Endothelial cell of umbilical vein (primary cell): ENCODE data around the gene LRRC47. TPM values are rescaled to one million over a fixed set of nuclear protein-coding genes. Genes with fewer than 3 reads are reported as not detected.

Experiments used
- BruUV-seq: library from RNA; stranded (reverse); fragments of 400-500 nt; replicated peaks from 2 replicates; lab custom pipeline; 2021; lab: Mats Ljungman, UMichigan
- CTCF ChIA-PET: fragments of 300-600, 350-600 bp; sonication (Branson Sonifier 250); formaldehyde crosslinking; loops from one replicate; lab custom pipeline; 2021; ENCODE audit warnings: antibody characterized with exemption, inconsistent platforms; lab: Charles Lee
- POLR2A ChIA-PET: fragments of 300-600, 350-600 bp; sonication (Branson Sonifier 250); formaldehyde crosslinking; loops from one replicate; lab custom pipeline; 2021; ENCODE audit warnings: antibody characterized with exemption, inconsistent platforms; lab: Charles Lee
- DNase-seq: peaks from one replicate; pipeline ENCODE4 v3.0.0-alpha.2; 2011; ENCODE audit warnings: low read depth, low spot score
- FAIRE-seq: peaks from 2 replicates; lab custom pipeline; 2011; peaks lifted over from hg19 to GRCh38; lab: Jason Lieb, UNC
- H2AFZ ChIP-seq: 2 replicates; pipeline ENCODE4 v1.6.0; 2012; ENCODE audit warnings: low read depth, low read length, control low read depth, inconsistent platforms
- H3K27ac ChIP-seq: 2 replicates; pipeline ENCODE4 v1.5.1; 2011; ENCODE audit warnings: low read depth, mild to moderate bottlenecking, control low read depth, low read length, moderate library complexity; ENCODE audit not compliant: insufficient read depth
- H3K27me3 ChIP-seq, 2 experiments: 2 replicates each; pipeline versions ENCODE4 v1.6.0 to v1.6.1; 2011; ENCODE audit warnings: low read length in 2 of 2, mixed read lengths in 1 of 2; ENCODE audit not compliant: control insufficient read depth in 2 of 2, insufficient read depth in 2 of 2
- H3K36me3 ChIP-seq, 2 experiments: 2 replicates in 1 of 2; 3 replicates in 1 of 2; pipeline ENCODE4 v1.5.1; 2011; ENCODE audit warnings: low read length in 2 of 2, mild to moderate bottlenecking in 1 of 2, moderate library complexity in 1 of 2; ENCODE audit not compliant: control insufficient read depth in 2 of 2, insufficient read depth in 2 of 2; ENCODE audit errors: extremely low read depth in 1 of 2
- H3K4me1 ChIP-seq: 3 replicates; pipeline ENCODE4 v1.5.1; 2011; ENCODE audit warnings: mild to moderate bottlenecking, low read length; ENCODE audit not compliant: control insufficient read depth, insufficient read depth; ENCODE audit errors: extremely low read depth
- H3K4me2 ChIP-seq: 2 replicates; pipeline ENCODE4 v1.6.1; 2011; ENCODE audit warnings: low read length, control low read depth, mixed read lengths; ENCODE audit not compliant: insufficient read depth
- H3K4me3 ChIP-seq, 3 experiments: fragments of 200-600 bp in 1 of 3; sonication (generic), shearing (Covaris generic) in 1 of 3; replicated peaks in 1 of 3; 2 replicates each; pipeline ENCODE4 v1.5.1; 2011 to 2016; ENCODE audit warnings: control low read depth in 3 of 3, low read length in 3 of 3, mild to moderate bottlenecking in 2 of 3, inconsistent platforms in 1 of 3, low read depth in 1 of 3, moderate library complexity in 1 of 3; ENCODE audit not compliant: insufficient read depth in 1 of 3
- H3K79me2 ChIP-seq: 2 replicates; pipeline ENCODE4 v1.6.0; 2012; ENCODE audit warnings: low read length, inconsistent platforms; ENCODE audit not compliant: control insufficient read depth, insufficient read depth
- H3K9ac ChIP-seq: replicated peaks from 2 replicates; pipeline ENCODE3; 2011; ENCODE audit warnings: low read length, control low read depth; ENCODE audit not compliant: insufficient read depth; ENCODE audit errors: extremely low read depth
- H3K9me1 ChIP-seq: replicated peaks from 3 replicates; pipeline ENCODE4 v1.6.0; 2011; ENCODE audit warnings: mild to moderate bottlenecking, low read length; ENCODE audit not compliant: control insufficient read depth, insufficient read depth; ENCODE audit errors: extremely low read depth
- H3K9me3 ChIP-seq: replicated peaks from 2 replicates; pipeline ENCODE4 v1.5.1; 2012; ENCODE audit warnings: low read length, inconsistent platforms; ENCODE audit not compliant: control insufficient read depth, insufficient read depth
- H4K20me1 ChIP-seq: replicated peaks from 2 replicates; pipeline ENCODE3; 2011; ENCODE audit warnings: mild to moderate bottlenecking, low read length; ENCODE audit not compliant: control insufficient read depth, insufficient read depth; ENCODE audit errors: extremely low read depth
- CTCF ChIP-seq, 2 donors: IDR thresholded peaks; 1 replicate in 1 of 2; 2 replicates in 1 of 2; pipeline ENCODE4 v1.5.1; 2011; ENCODE audit warnings: low read length in 2 of 2, mild to moderate bottlenecking in 2 of 2, moderate library complexity in 2 of 2, control low read depth in 1 of 2, inconsistent platforms in 1 of 2, low read depth in 1 of 2; ENCODE audit not compliant: insufficient read depth in 1 of 2; ENCODE audit errors: extremely low read depth in 1 of 2
- EZH2 ChIP-seq: IDR thresholded peaks from 2 replicates; pipeline ENCODE4 v1.6.1; 2012; ENCODE audit warnings: borderline replicate concordance, low read depth, mild to moderate bottlenecking, moderate library complexity, low read length, inconsistent platforms; ENCODE audit not compliant: severe bottlenecking
- FOS ChIP-seq: IDR thresholded peaks from 2 replicates; pipeline ENCODE4 v1.6.1; 2011; ENCODE audit warnings: mild to moderate bottlenecking, low read length, moderate library complexity, borderline replicate concordance; ENCODE audit not compliant: insufficient read depth
- GATA2 ChIP-seq: IDR thresholded peaks from 2 replicates; pipeline ENCODE4 v1.7.0; 2011; ENCODE audit warnings: low read depth, mild to moderate bottlenecking, moderate library complexity, mixed read lengths, low read length; ENCODE audit not compliant: insufficient read length, insufficient read depth
- JUN ChIP-seq: IDR thresholded peaks from 2 replicates; pipeline ENCODE4 v1.6.1; 2011; ENCODE audit warnings: borderline replicate concordance, low read depth; ENCODE audit not compliant: insufficient read length, insufficient read depth
- MYC ChIP-seq: IDR thresholded peaks from one replicate; pipeline ENCODE4 v1.6.1; 2011; ENCODE audit warnings: mild to moderate bottlenecking, low read depth, low read length
- POLR2A ChIP-seq: IDR thresholded peaks from 2 replicates; pipeline ENCODE4 v1.6.1; 2012; ENCODE audit warnings: low read depth, mild to moderate bottlenecking, control low read depth, low read length
- POLR2AphosphoS5 ChIP-seq: IDR thresholded peaks from 2 replicates; pipeline ENCODE4 v1.6.1; 2012; ENCODE audit warnings: low read depth, mild to moderate bottlenecking, control low read depth, low read length, moderate library complexity; ENCODE audit not compliant: insufficient read depth
- dilution Hi-C: fragments of 300-500 bp; cut with MboI; formaldehyde crosslinking; loops from one replicate; pipeline ENCODE4 v1.15.0; 2019; ENCODE audit warnings: low sequenced_read_pairs; ENCODE audit not compliant: extremely low pct_ligation_motif_present
- intact Hi-C: fragments of 100-400 bp; cut with micrococcal nuclease; formaldehyde crosslinking; loops from one replicate; pipeline ENCODE4 v1.10.0; 2022
- polyA plus RNA-seq, 4 experiments: library from polyadenylated mRNA; depleted of rRNA in 3 of 4; stranded (reverse) in 3 of 4; unstranded in 1 of 4; fragments of >200 nt; gene quantifications; 2 replicates each; pipeline versions ENCODE4 v1.2.1 to v1.2.3, GENCODE V29; 2011 to 2012; ENCODE audit warnings: missing spikeins in 1 of 4
- total RNA-seq: library from RNA; stranded (reverse); gene quantifications from 2 replicates; pipeline ENCODE4 v1.2.3, GENCODE V29; 2021
- TF ChIP-seq, protein P1 (sequence below): IDR thresholded peaks from 2 replicates; pipeline ENCODE4 v1.6.1; 2011; ENCODE audit not compliant: insufficient read depth, insufficient read length

The LRRC47 gene
- total and polyA plus RNA-seq, 2 donors (not counting 3 experiments of a cell fraction or from before 2014, with no cell fraction given), result 23.7 to 42.5 TPM

GRCh38 chr1:3770047-3770765, 26.1 kb downstream of the LRRC47 start:
- Histone ChIP-seq H3K9me1 (no peaks in the 10 kb centered on the region), H3K9me3 (no peaks in the 10 kb centered on the region), H3K4me3 (no peak overlapping the region), H3K27ac (no peak overlapping the region), H2AFZ (no peak overlapping the region), H3K4me1 (peaks cover 6% of the 10 kb centered on the region), H3K4me2 (no peak overlapping the region), H3K79me2 (no peaks in the 10 kb centered on the region), H3K9ac (no peak overlapping the region), H3K27me3 (no peaks in the 10 kb centered on the region), H3K36me3 (no peaks in the 10 kb centered on the region), H4K20me1 (no peaks in the 10 kb centered on the region)
- DNase-seq (no peak), FAIRE-seq (no peak)
- intact Hi-C loops (loop anchor here (5.0 kb wide), 1 partner anchor 132 kb away; the partner anchor contains the start of gene C1orf174), dilution Hi-C loops (no loop called here)
- no TSS peak for BruUV-seq
- no peak for TF ChIP-seq POLR2AphosphoS5
- no peak for TF ChIP-seq POLR2A
- TF ChIP-seq FOS, result no peak
- no peak for TF ChIP-seq EZH2
- TF ChIP-seq JUN, result no peak
- no peak for TF ChIP-seq GATA2
- no peak for TF ChIP-seq MYC
- TF ChIP-seq CTCF (IDR thresholded peaks at IDR 0.05; ENCODE audit: extremely low read depth in 1 of 2, insufficient read depth in 1 of 2, low read depth in 1 of 2, low read length in 2 of 2), result no peak
- TF ChIP-seq, protein P1, sequence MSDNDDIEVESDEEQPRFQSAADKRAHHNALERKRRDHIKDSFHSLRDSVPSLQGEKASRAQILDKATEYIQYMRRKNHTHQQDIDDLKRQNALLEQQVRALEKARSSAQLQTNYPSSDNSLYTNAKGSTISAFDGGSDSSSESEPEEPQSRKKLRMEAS, result no peak
- ChIA-PET POLR2A (no interaction called here), CTCF (interaction anchor here (0.8 to 2.1 kb wide), 2 partner anchors 43 to 46 kb away, joined by 3 to 6 read pairs; no protein-coding TSS in a partner anchor)
